HG03066 (cell line): Measurements from ENCODE around the gene ASB7.
A peak's percentile ranks its signal among the peaks of the same experiment; 100 is the strongest.

Experiments used
- ATAC-seq: cut with Tn5 transposase; IDR thresholded peaks from one replicate; pipeline ENCODE4 v1.9.1; 2021; ENCODE audit warnings: low read depth; ENCODE audit not compliant: unreplicated experiment

ASB7 gene

DNA sequence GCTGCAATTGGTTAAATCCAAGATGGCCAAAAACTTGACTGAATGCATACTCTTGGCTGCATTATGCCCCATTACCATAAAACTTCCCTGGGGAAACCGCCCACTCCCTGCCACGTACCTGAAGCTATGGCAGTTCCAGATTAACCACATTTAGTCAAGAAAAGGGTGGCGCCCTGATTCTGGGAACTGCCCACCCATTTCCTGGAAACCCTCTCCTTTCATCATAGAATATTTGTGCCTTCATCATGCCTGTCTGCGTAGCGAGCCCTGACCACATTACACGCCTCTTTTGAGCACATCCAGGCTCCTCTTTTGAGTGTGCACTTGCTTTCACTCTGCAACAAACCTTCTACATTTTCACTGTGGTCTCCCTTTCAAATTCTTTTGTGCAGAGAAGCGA lies 5.6 kb upstream of the ASB7 start:
- peak; percentile 76 for ATAC-seq

GRCh38 chr15:100597862-100598261 lies 4.5 kb upstream of the ASB7 start:
- ATAC-seq = no peak

DNA sequence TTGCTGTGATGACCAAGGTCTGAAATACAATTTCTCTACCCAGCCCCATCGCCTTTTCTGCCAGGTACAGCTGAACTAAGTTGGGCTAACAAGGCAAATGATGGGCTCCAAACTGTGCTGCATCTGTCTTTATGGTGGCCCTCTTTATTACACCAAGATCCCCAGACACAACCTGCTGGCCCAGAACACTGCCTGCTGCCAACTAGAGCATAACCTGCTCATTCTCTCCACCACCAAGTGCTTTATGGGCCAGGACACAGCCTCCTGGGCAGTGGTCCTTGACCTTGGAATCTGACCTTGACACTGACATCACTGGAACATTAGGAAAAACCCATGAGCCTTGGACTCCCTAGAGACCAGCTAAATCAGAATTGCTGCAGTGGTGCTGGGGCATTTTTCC lies 3.7 kb upstream of the ASB7 start:
- ATAC-seq = no peak

GRCh38 chr15:100601163-100601562 lies 1.2 kb upstream of the ASB7 start:
- ATAC-seq = no peak

- ATAC-seq = peak; percentile 11
Observed at GRCh38 chr15:100601617-100602063, 749 bp upstream of the ASB7 start.

- ATAC-seq = peak; percentile 45
Observed at GRCh38 chr15:100602823-100603393, 519 bp downstream of the ASB7 start.

GRCh38 chr15:100612539-100612938 lies 10.2 kb downstream of the ASB7 start:
- no peak for ATAC-seq

DNA sequence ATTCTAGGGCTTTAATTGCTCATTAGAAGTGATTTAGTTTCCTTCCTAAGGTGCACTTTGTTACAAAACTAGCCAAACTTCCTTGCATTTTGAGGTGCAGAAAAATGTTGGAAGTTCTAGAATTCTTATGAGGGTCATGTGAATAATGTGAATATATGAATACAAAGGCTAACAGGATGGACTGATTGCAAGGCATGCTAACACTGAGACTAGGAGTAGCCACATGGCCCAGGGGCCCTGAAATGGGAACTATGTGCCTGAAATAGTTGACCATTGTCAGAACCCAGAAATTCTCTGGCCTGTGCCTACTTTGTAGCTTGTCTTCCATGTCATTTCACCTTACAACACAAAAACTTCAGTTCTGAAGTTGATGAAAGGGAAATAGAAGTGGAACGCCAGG lies 10.8 kb downstream of the ASB7 start:
- ATAC-seq = no peak

DNA sequence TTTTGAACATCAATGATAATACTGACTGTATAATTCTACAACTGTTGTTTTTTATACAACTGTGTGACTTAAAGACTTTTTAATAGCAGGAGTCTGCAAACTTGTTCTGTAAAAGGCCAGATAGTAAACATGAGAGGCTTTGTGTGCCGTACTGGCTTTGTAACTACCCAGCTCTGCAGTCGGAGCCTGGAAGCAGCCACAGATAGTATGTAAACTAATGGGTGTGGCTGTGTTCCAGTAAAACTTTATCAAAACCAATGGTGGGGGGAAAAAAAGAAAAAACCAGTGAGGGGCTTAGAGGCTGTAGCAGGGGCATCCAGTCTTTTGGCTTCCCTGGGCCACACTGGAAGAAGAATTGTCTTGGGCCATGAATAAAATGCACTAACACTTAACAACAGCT lies 11.9 kb downstream of the ASB7 start:
- ATAC-seq = no peak

DNA sequence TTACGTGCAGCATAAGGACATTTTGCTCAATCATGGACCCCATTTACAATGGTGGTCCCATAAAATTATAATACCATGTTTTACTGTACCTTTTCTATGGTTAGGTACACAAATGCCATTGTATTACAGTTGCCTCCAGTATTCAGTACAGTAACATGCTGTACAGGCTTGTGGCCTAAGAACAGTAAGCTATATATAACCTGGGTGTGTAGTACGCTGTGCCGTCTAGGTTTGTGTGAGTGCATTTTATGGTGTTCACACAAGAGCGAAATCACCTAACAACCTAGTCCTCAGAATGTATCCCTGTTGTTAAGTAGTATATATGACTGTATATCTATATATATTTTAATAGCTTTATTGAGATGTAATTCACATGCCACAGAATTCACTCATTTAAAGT lies 12.5 kb downstream of the ASB7 start:
- no peak for ATAC-seq

- ATAC-seq = no peak
Observed at GRCh38 chr15:100615801-100616200, 13.4 kb downstream of the ASB7 start.

DNA sequence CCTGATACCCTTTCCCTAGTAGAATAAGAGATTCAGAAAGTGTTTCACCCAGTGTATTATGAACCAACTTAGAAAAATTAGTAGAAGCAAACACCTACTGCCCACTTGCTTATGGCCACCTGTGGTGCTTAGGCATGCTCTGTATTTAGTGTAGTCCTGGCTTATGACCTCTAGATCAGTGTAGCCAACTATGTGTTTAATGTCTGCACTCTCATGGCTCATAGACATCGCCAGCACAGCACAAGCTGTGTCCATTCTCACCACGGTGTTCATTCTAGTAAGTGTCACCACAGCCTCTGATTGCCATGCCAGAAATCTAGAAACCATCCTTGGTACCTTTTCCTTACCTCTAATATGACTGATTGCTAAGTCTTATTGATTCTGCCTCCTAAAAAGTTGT lies 14.3 kb downstream of the ASB7 start:
- no peak for ATAC-seq

GRCh38 chr15:100623301-100623700 lies 20.9 kb downstream of the ASB7 start:
- ATAC-seq = no peak

GRCh38 chr15:100627789-100628395 lies 25.5 kb downstream of the ASB7 start:
- ATAC-seq = peak; percentile 83

DNA sequence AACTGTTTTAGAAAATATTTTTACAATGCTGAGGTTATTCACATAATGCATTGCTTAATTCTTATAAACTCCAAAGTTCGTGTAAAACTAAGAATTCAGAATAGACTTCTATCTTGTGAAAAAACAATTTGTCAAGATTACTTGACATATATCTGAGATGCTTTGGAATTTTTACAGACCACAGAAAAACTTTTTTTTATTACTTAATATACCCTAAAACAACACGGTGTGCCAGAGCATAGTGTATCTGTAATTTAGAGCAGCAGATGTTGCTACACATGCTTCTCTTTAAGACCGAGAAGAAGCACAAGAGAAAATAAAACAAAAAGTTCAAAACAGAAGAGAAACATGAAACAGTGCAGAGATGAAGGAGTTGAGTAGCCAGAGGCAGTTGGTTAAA lies 26.4 kb downstream of the ASB7 start:
- ATAC-seq = no peak

GRCh38 chr15:100631831-100632230 lies 29.4 kb downstream of the ASB7 start:
- ATAC-seq = no peak

DNA sequence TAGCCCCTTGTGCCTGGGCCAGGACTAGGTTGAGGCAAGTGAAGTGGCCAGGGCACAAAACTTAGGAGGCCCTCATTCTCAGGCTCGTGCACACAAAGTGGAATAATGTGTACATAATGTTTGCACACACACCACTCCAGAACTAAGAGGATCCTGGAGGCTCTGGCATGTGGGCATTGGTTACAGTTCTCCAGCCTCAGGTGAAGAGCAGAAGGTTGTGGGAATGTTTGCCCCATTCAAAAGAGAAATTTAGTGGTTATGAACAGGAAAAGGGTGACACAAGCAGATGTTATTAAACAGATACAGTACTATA lies 31.3 kb downstream of the ASB7 start:
- no peak for ATAC-seq

DNA sequence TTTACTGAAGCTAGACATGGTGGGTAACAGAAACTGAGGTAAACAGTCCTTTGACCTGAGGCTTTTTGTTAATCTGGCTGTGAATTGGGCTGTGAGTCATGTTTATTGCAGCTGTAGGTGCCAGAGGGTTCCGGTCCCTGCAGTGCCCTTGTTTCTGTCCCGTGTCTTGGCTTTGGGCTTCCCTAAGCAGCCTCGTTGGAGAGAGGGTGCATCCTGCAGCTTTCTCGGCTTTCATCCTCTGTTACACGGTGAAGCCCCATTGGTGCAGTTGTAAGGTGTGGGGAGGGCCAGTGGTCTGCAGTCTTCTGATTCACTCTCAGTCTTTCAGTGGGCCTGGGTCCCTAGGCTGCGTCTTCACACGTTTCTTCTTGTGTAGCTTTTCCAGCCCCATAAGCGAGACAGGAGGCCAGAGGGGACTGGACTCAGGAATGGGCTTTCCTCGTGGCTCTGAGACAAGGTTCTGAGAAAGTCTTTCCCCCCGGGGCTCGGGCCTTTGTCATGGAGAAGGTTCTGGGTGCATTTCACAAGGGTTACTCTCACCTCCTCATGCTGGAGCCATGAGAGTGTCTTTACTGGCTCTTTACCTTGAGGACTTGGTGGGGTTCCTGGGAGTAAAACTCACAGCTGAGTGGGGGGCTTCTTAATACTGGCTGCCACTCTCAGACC lies 33.1 kb downstream of the ASB7 start:
- no peak for ATAC-seq

- ATAC-seq = no peak
Observed at GRCh38 chr15:100638177-100638730, 35.9 kb downstream of the ASB7 start.

GRCh38 chr15:100642213-100642949 lies 40.0 kb downstream of the ASB7 start:
- ATAC-seq = no peak

DNA sequence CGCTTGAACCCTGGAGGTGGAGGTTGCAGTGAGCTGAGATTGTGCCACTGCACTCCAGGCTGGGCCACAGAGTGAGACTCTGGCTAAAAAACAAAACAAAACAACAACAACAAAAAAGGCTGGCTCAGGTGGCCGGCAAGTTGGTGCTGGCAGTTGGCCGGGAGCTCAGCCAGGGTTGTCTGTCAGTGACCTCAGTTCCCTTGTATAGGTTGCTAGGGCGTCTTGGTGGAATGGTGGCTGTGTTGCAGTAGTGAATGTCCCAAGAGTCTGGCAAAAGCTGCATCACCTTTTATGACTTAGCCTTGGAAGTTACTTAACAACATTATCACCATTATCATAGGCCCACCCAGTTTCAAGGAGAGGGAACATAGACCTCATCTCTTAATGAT lies 40.6 kb downstream of the ASB7 start:
- no peak for ATAC-seq
